Choroid plexus epithelial cell (primary cell): ENCODE measurements around the gene RYR3.
A peak's percentile ranks its signal among the peaks of the same experiment; 100 is the strongest.

ENCODE experiments used
- DNase-seq: peaks from one replicate; pipeline ENCODE4 v3.0.0-alpha.2; 2010; ENCODE audit warnings: low read depth
- H3K4me3 ChIP-seq: 2 replicates; pipeline ENCODE4 v1.5.1; 2011; ENCODE audit warnings: low read depth, mild to moderate bottlenecking, control low read depth, low read length, moderate library complexity
- TF ChIP-seq, protein P1 (sequence below): conservative IDR thresholded peaks from 2 replicates; pipeline ENCODE4 v1.5.1; 2011; ENCODE audit warnings: low read depth, mild to moderate bottlenecking, control low read depth, inconsistent platforms, low read length, moderate library complexity

Gene RYR3

DNA sequence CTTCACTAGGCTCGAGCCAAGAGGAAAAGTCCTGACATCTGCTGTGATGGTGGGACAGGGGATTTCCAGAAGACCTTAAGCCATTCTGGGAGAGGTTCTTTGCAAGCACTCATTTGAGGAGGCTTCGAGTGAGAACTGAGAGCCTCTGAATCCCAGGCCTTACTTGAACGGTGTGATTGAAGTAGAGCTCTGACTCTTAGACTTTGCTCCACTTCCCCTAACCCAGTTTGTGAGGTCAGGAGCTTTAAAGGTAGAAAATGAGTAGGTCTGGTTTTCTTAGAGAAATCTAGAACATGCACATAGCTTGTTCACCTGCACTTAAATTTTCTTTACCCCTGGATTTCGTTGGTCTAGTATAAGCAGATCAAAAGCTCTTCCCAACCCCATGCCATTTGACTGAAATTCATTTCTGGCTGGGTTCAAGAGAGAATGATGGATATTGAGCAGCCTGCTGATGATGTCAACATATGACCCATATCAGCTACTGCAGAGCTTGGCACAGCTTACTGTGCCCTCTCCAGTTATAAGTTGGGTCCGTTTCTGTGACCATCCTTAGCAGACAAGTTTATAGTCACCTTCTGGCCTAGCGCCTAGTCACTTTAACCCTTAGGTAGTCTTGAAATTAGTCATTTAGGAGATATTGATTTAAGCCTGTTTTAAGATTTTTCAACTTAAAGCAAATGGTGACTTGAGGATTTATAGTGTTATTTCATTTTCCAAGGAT, 428.3 kb downstream of the RYR3 start:
- no peak for DNase-seq
- no peak overlapping the region for H3K4me3 ChIP-seq
- TF ChIP-seq, protein P1, sequence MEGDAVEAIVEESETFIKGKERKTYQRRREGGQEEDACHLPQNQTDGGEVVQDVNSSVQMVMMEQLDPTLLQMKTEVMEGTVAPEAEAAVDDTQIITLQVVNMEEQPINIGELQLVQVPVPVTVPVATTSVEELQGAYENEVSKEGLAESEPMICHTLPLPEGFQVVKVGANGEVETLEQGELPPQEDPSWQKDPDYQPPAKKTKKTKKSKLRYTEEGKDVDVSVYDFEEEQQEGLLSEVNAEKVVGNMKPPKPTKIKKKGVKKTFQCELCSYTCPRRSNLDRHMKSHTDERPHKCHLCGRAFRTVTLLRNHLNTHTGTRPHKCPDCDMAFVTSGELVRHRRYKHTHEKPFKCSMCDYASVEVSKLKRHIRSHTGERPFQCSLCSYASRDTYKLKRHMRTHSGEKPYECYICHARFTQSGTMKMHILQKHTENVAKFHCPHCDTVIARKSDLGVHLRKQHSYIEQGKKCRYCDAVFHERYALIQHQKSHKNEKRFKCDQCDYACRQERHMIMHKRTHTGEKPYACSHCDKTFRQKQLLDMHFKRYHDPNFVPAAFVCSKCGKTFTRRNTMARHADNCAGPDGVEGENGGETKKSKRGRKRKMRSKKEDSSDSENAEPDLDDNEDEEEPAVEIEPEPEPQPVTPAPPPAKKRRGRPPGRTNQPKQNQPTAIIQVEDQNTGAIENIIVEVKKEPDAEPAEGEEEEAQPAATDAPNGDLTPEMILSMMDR = no peak

- DNase-seq = no peak
- H3K4me3 ChIP-seq = no peak overlapping the region
- TF ChIP-seq, protein P1 = no peak
Measured at GRCh38 chr15:33742306-33742705, 431.5 kb downstream of the RYR3 start.

GRCh38 chr15:33742800-33743199, 432.0 kb downstream of the RYR3 start:
- TF ChIP-seq, protein P1 = no peak
- no peak overlapping the region for H3K4me3 ChIP-seq
- DNase-seq = peak; percentile 10

GRCh38 chr15:33746203-33746602, 435.4 kb downstream of the RYR3 start:
- no peak for DNase-seq
- TF ChIP-seq, protein P1 = no peak
- no peak overlapping the region for H3K4me3 ChIP-seq

GRCh38 chr15:33753012-33753411, 442.2 kb downstream of the RYR3 start:
- TF ChIP-seq, protein P1 = no peak
- no peak overlapping the region for H3K4me3 ChIP-seq
- DNase-seq = no peak

- TF ChIP-seq, protein P1 = no peak
- no peak for DNase-seq
- no peak overlapping the region for H3K4me3 ChIP-seq
Measured at GRCh38 chr15:33754242-33754641, 443.5 kb downstream of the RYR3 start.

- TF ChIP-seq, protein P1 = no peak
- DNase-seq = no peak
- H3K4me3 ChIP-seq = no peak overlapping the region
Measured at GRCh38 chr15:33756961-33757360, 446.2 kb downstream of the RYR3 start.
